MCF 10A (cell line): ENCODE results near the gene PKD2. TPM values are rescaled to one million over a fixed set of nuclear protein-coding genes. Genes with fewer than 3 reads are reported as not detected.

Experiments
- BruUV-seq: library from RNA; stranded (reverse); fragments of 400-500 nt; replicated peaks from 2 replicates; lab custom pipeline; 2021; lab: Mats Ljungman, UMichigan
- CTCF ChIA-PET: fragments of 300-600 bp; sonication (Branson Sonifier 250); formaldehyde crosslinking; extraction: SDS; loops from one replicate; lab custom pipeline; 2021; ENCODE audit warnings: antibody characterized with exemption, inconsistent platforms; lab: Yijun Ruan, JAX
- POLR2A ChIA-PET: fragments of 300-600, 350-650 bp; sonication (Branson Sonifier 250); formaldehyde crosslinking; extraction: SDS; loops from one replicate; lab custom pipeline; 2020; ENCODE audit warnings: antibody characterized with exemption, inconsistent platforms; lab: Yijun Ruan, JAX
- DNase-seq: peaks from one replicate; pipeline ENCODE4 v3.0.0-alpha.2; 2018; ENCODE audit not compliant: unreplicated experiment
- H3K27ac Mint-ChIP-seq: one replicate; pipeline ENCODE4 v1.8.0; 2022; ENCODE audit warnings: mild to moderate bottlenecking, low read depth, mixed read lengths; ENCODE audit not compliant: unreplicated experiment
- H3K27me3 Mint-ChIP-seq: one replicate; pipeline ENCODE4 v1.8.0; 2022; ENCODE audit warnings: mixed read lengths; ENCODE audit not compliant: insufficient read depth, unreplicated experiment
- H3K36me3 Mint-ChIP-seq: one replicate; pipeline ENCODE4 v1.8.0; 2022; ENCODE audit warnings: mild to moderate bottlenecking, moderate library complexity, mixed read lengths; ENCODE audit not compliant: insufficient read depth, unreplicated experiment
- H3K4me1 Mint-ChIP-seq: one replicate; pipeline ENCODE4 v1.8.0; 2022; ENCODE audit warnings: mixed read lengths; ENCODE audit not compliant: insufficient read depth, unreplicated experiment
- H3K4me3 Mint-ChIP-seq: one replicate; pipeline ENCODE4 v1.8.0; 2022; ENCODE audit warnings: mild to moderate bottlenecking, moderate library complexity, mixed read lengths; ENCODE audit not compliant: unreplicated experiment
- H3K9me3 Mint-ChIP-seq: one replicate; pipeline ENCODE4 v1.8.0; 2022; ENCODE audit warnings: mixed read lengths; ENCODE audit not compliant: unreplicated experiment
- CTCF ChIP-seq: fragments of 200-600 bp; IDR thresholded peaks from one replicate; pipeline ENCODE4 v1.8.0; 2022; ENCODE audit warnings: antibody characterized with exemption, mild to moderate bottlenecking; ENCODE audit not compliant: unreplicated experiment
- intact Hi-C: fragments of 100-400 bp; cut with micrococcal nuclease; formaldehyde crosslinking; loops from 2 replicates; pipeline ENCODE4 v1.14.1; 2022
- total RNA-seq: library from RNA; stranded (reverse); gene quantifications from 2 replicates; pipeline ENCODE4 v1.2.3, GENCODE V29; 2022

The PKD2 gene
- total RNA-seq, 1 experiment from 2014 or later = 29.5 TPM

- H3K27me3 Mint-ChIP-seq = no peaks in the 10 kb centered on the region
- peak overlapping the region; percentile 14 for H3K27ac Mint-ChIP-seq
- ChIA-PET POLR2A (interaction anchor here (0.6 to 2.9 kb wide), 16 partner anchors 7 to 1335 kb away, joined by 3 to 18 read pairs (median 3); partner anchors contain the start of gene HERC6), CTCF (interaction anchor here (0.6 to 0.7 kb wide), 3 partner anchors 28 to 190 kb away, joined by 3 to 4 read pairs (median 3); no protein-coding TSS in a partner anchor)
- peak; percentile 58 for DNase-seq
- H3K9me3 Mint-ChIP-seq = no peaks in the 10 kb centered on the region
- intact Hi-C loops = no loop called here
- no TSS peak for BruUV-seq
- peak overlapping the region; percentile 78 for H3K4me3 Mint-ChIP-seq
- peaks cover 19% of the 10 kb centered on the region for H3K4me1 Mint-ChIP-seq
- no peak for TF ChIP-seq CTCF
- H3K36me3 Mint-ChIP-seq = no peaks in the 10 kb centered on the region
These were observed 797 bp downstream of the PKD2 start for GRCh38 chr4:88008122-88008742.

GRCh38 chr4:88008743-88009171 is 1.3 kb downstream of the PKD2 start:
- no peak for TF ChIP-seq CTCF
- no peaks in the 10 kb centered on the region for H3K27me3 Mint-ChIP-seq
- no peak for DNase-seq
- POLR2A ChIA-PET = interaction anchor here (0.6 to 2.9 kb wide), 16 partner anchors 8 to 1336 kb away, joined by 3 to 18 read pairs (median 4); partner anchors contain the start of gene PYURF
- BruUV-seq = no TSS peak
- H3K4me1 Mint-ChIP-seq = peaks cover 20% of the 10 kb centered on the region
- peak overlapping the region; percentile 14 for H3K27ac Mint-ChIP-seq
- intact Hi-C loops = no loop called here
- H3K36me3 Mint-ChIP-seq = no peaks in the 10 kb centered on the region
- H3K4me3 Mint-ChIP-seq = peak overlapping the region; percentile 78
- CTCF ChIA-PET = no interaction called here
- no peaks in the 10 kb centered on the region for H3K9me3 Mint-ChIP-seq

GRCh38 chr4:88009871-88010270 is 2.4 kb downstream of the PKD2 start:
- Mint-ChIP-seq H3K4me1 (peaks cover 23% of the 10 kb centered on the region), H3K27ac (no peak overlapping the region), H3K4me3 (no peak overlapping the region), H3K27me3 (no peaks in the 10 kb centered on the region), H3K36me3 (no peaks in the 10 kb centered on the region), H3K9me3 (no peaks in the 10 kb centered on the region)
- no peak for TF ChIP-seq CTCF
- CTCF ChIA-PET = interaction anchor here (0.7 to 1.6 kb wide), 5 partner anchors 9 to 169 kb away, joined by 3 to 5 read pairs (median 4); no protein-coding TSS in a partner anchor
- no peak for DNase-seq
- POLR2A ChIA-PET = interaction anchor here (0.6 to 2.9 kb wide), 9 partner anchors 7 to 523 kb away, joined by 3 to 18 read pairs (median 4); no protein-coding TSS in a partner anchor
- no TSS peak for BruUV-seq
- intact Hi-C loops = no loop called here

GRCh38 chr4:88010966-88011365 is 3.5 kb downstream of the PKD2 start:
- Mint-ChIP-seq H3K4me3 (peak overlapping the region; percentile 10), H3K27ac (peak overlapping the region; percentile 83), H3K36me3 (no peaks in the 10 kb centered on the region), H3K9me3 (no peaks in the 10 kb centered on the region), H3K27me3 (no peaks in the 10 kb centered on the region), H3K4me1 (peaks cover 23% of the 10 kb centered on the region)
- intact Hi-C loops = no loop called here
- no peak for TF ChIP-seq CTCF
- CTCF ChIA-PET = interaction anchor here (1.3 to 1.6 kb wide), 2 partner anchors 38 to 162 kb away, joined by 3 to 5 read pairs; no protein-coding TSS in a partner anchor
- POLR2A ChIA-PET = interaction anchor here (1.2 kb wide), 1 partner anchor 22 kb away, joined by 4 read pairs; no protein-coding TSS in a partner anchor
- no TSS peak for BruUV-seq
- DNase-seq = no peak
